Activated CD4-positive, alpha-beta T cell treated with anti-CD3 and anti-CD28 coated beads, Interleukin-2, amount 10 ng/mL, durations not matched to agents 24 days and 14 days (primary cell): ENCODE measurements around the gene PRKG1. TPM values are rescaled to one million over a fixed set of nuclear protein-coding genes. Genes with fewer than 3 reads are reported as not detected.

Experiments
- DNase-seq: peaks from one replicate; pipeline ENCODE4 v3.0.0; 2022
- H3K27ac Mint-ChIP-seq: one replicate; pipeline ENCODE4 v1.8.0; 2022; ENCODE audit warnings: mild to moderate bottlenecking, mixed read lengths
- H3K27me3 Mint-ChIP-seq: one replicate; pipeline ENCODE4 v1.8.0; 2022; ENCODE audit warnings: mixed read lengths
- H3K36me3 Mint-ChIP-seq: one replicate; pipeline ENCODE4 v1.8.0; 2022; ENCODE audit warnings: low read depth, mild to moderate bottlenecking, mixed read lengths
- H3K4me1 Mint-ChIP-seq: one replicate; pipeline ENCODE4 v1.8.0; 2021; ENCODE audit warnings: mixed read lengths
- H3K4me3 Mint-ChIP-seq: one replicate; pipeline ENCODE4 v1.8.0; 2022; ENCODE audit warnings: mild to moderate bottlenecking, moderate library complexity, mixed read lengths
- H3K9me3 Mint-ChIP-seq: one replicate; pipeline ENCODE4 v1.8.0; 2021; ENCODE audit warnings: mixed read lengths
- intact Hi-C: fragments of 100-400 bp; cut with micrococcal nuclease; formaldehyde crosslinking; loops from one replicate; pipeline ENCODE4 v1.15.1; 2023
- total RNA-seq: library from RNA; stranded (reverse); gene quantifications from 2 replicates; pipeline ENCODE4 v1.2.3, GENCODE V29; 2022

The PRKG1 gene
- total RNA-seq, 1 donor from 2014 or later = not detected

DNA sequence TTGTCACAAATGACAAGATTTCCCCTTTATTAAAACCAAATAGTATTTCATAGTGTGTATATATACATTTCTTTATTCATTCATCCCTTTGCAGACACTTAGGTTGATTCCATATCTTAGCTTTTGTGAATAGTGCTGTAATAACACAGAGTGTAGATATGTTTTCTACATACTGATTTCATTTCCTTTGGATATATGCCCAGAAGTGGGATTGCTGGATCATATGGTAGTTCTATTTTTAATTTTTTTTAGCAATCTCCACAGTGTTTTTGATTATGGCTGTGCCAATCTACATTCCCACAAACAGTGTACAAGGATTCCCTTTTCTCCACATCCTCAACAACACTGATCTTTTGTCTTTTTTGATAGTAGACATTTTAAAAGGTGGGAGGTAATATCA is 578.7 kb downstream of the PRKG1 start:
- Mint-ChIP-seq H3K27ac (no peak overlapping the region), H3K36me3 (no peaks in the 10 kb centered on the region), H3K27me3 (peaks cover 7% of the 10 kb centered on the region), H3K4me1 (no peaks in the 10 kb centered on the region), H3K9me3 (no peaks in the 10 kb centered on the region), H3K4me3 (no peak overlapping the region)
- no peak for DNase-seq
- intact Hi-C loops = no loop called here

DNA sequence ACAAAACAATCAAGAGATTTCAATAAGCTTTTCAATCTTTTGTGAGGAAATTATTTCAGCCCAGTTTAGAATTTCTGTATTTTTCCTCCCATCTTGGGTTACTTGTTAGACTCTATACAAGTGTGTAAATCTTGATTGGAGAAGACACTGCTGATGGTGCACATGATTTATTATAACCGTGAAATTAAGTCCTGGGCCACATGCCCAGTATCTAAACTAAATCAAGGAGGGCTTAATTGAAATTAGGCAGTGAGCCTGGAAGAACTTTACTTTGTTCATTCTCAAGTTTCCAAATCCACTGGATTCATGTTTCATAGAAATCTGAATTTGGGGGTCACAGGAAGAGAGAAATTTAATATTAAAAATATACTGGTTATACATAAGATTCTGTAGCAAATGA is 580.6 kb downstream of the PRKG1 start:
- no peaks in the 10 kb centered on the region for H3K9me3 Mint-ChIP-seq
- no peak overlapping the region for H3K4me3 Mint-ChIP-seq
- no peak overlapping the region for H3K27ac Mint-ChIP-seq
- no peaks in the 10 kb centered on the region for H3K36me3 Mint-ChIP-seq
- H3K4me1 Mint-ChIP-seq = no peaks in the 10 kb centered on the region
- intact Hi-C loops = no loop called here
- no peak for DNase-seq
- peaks cover 7% of the 10 kb centered on the region for H3K27me3 Mint-ChIP-seq

DNA sequence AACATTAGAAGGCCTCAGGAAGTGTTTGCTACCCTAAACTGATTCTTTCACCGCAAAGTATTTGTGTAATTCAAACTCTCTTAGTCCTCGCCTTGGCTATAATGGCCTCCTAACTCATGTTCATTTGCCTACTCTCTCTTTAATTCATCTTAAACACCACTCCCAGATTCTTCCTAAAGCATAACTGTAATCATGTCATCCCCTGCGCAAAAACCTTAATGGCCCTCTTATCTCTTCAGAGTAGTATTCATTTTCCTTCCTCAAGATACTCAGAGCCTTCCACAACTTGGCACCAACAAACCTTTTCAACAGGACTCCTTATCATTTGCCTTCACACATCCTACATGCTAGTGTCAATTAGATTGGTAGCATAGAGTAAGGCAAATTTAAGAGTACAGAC is 582.2 kb downstream of the PRKG1 start:
- no peak for DNase-seq
- H3K4me1 Mint-ChIP-seq = no peaks in the 10 kb centered on the region
- no peak overlapping the region for H3K4me3 Mint-ChIP-seq
- H3K27ac Mint-ChIP-seq = no peak overlapping the region
- peaks cover 7% of the 10 kb centered on the region for H3K27me3 Mint-ChIP-seq
- intact Hi-C loops = no loop called here
- H3K9me3 Mint-ChIP-seq = no peaks in the 10 kb centered on the region
- H3K36me3 Mint-ChIP-seq = no peaks in the 10 kb centered on the region

DNA sequence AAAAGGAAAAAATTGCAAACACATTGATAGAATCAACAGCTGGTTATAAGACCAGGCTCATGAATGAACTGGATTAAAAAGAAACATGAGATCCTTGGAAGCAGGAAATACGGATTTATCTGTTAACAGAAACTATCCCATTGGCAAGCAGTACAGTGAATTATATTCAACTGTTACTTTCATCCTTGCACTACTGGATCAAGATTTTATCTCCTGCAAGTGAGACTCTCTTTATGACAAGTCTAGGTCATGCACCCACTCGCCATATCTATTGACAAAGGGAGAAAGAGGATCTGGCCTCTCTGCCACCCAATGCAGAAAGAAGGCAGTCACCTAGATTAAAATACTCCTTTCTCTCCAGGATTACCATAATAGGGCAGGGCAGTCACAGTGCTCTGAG is 583.7 kb downstream of the PRKG1 start:
- H3K4me1 Mint-ChIP-seq = no peaks in the 10 kb centered on the region
- H3K27me3 Mint-ChIP-seq = peaks cover 10% of the 10 kb centered on the region
- no peak for DNase-seq
- intact Hi-C loops = no loop called here
- H3K36me3 Mint-ChIP-seq = no peaks in the 10 kb centered on the region
- no peaks in the 10 kb centered on the region for H3K9me3 Mint-ChIP-seq
- no peak overlapping the region for H3K27ac Mint-ChIP-seq
- H3K4me3 Mint-ChIP-seq = no peak overlapping the region

DNA sequence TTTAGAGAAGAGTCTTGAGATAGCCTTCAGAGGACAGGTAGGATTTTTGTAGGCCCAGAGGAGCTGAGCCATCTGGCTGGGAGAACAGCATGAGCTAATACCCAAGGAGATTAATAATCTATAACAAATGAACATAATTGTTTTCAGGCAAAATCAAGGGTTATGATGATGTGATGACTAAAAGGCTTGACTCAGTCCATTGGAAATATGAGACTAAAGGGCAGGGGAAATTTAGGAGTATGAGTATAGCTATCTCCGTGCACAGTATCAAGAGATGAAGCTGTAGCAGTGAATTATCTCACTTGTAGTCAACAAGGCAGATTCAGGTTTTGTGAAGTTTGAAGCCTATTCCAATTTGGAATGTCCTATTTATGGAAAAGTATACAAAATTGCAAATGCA is 585.1 kb downstream of the PRKG1 start:
- Mint-ChIP-seq H3K27me3 (peaks cover 8% of the 10 kb centered on the region), H3K27ac (no peak overlapping the region), H3K36me3 (no peaks in the 10 kb centered on the region), H3K4me3 (no peak overlapping the region), H3K9me3 (no peaks in the 10 kb centered on the region), H3K4me1 (no peaks in the 10 kb centered on the region)
- intact Hi-C loops = no loop called here
- DNase-seq = no peak

DNA sequence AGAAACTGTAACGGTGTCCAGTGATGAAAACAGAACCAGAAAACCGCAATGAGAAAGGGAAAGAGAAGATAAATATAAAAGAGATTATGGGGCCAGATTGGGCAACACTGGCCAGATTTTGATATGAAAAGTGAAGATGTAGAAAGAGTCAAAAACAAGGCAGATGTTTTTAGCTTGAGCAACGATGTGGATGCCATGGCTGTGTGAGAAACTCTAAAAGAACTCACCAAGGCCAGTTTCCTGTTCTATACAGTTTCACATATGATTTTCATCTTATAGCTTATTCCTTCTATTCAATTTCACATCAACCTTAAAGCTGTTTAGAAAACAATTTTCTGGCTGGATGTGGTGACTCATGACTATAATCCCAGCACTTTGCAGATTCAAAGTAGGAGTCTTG is 588.8 kb downstream of the PRKG1 start:
- no peaks in the 10 kb centered on the region for H3K36me3 Mint-ChIP-seq
- no peak overlapping the region for H3K4me3 Mint-ChIP-seq
- H3K27me3 Mint-ChIP-seq = peaks cover 18% of the 10 kb centered on the region
- no peak overlapping the region for H3K27ac Mint-ChIP-seq
- no peaks in the 10 kb centered on the region for H3K9me3 Mint-ChIP-seq
- no peak for DNase-seq
- no peaks in the 10 kb centered on the region for H3K4me1 Mint-ChIP-seq
- intact Hi-C loops = no loop called here

DNA sequence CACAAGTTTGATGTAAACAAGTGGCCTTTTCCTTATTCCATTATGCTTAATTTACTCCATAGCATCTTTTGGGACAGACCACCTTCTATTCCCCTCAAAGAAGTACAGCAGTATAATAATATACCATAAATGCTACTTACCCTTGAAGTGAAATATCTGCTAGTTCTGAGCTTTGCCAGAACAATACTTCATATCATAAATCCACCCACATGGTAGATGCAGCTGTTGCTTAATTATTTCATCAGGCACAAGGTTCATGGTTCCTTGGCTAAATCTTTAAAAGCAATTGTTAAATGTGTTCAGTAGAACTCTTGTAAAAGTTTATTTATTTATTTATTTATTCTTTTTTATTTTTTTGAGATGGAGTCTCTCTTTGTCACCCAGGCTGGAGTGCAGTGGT is 592.2 kb downstream of the PRKG1 start:
- Mint-ChIP-seq H3K9me3 (no peaks in the 10 kb centered on the region), H3K27me3 (peaks cover 22% of the 10 kb centered on the region), H3K4me3 (no peak overlapping the region), H3K36me3 (no peaks in the 10 kb centered on the region), H3K4me1 (no peaks in the 10 kb centered on the region), H3K27ac (no peak overlapping the region)
- DNase-seq = no peak
- intact Hi-C loops = no loop called here

DNA sequence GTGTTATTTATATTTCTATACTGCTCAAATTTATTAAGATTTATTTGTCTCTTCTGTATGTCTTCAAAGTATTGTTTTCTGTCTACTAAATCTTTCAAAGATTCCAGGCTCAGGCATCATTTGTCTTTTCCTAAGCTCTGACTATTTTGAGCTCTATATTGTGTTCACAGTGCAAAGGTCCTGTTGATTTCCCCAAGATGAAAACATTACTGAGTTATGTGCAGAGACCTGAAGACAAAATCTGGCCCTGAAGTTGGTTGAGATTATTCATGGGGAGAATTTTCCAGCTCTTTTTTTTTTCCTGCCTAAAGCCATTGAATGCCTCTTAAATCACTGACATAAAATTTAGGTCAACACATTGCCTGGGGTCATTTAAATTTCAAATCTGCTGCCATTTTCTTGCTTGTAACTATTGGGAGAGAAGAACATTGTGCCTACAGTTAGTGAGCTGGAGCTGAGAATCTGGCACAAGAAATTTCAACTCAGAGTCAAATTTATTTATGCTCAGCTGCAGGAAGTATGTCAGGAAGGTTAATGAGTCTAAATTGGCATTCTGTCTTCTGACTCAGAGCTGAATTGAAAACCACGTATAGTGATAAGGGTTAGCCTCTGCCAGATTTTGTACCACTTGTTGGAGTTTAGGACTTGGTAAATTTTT is 593.5 kb downstream of the PRKG1 start:
- Mint-ChIP-seq H3K9me3 (peaks cover 4% of the 10 kb centered on the region), H3K4me3 (no peak overlapping the region), H3K27me3 (peaks cover 18% of the 10 kb centered on the region), H3K27ac (no peak overlapping the region), H3K4me1 (no peaks in the 10 kb centered on the region), H3K36me3 (no peaks in the 10 kb centered on the region)
- intact Hi-C loops = no loop called here
- DNase-seq = no peak

DNA sequence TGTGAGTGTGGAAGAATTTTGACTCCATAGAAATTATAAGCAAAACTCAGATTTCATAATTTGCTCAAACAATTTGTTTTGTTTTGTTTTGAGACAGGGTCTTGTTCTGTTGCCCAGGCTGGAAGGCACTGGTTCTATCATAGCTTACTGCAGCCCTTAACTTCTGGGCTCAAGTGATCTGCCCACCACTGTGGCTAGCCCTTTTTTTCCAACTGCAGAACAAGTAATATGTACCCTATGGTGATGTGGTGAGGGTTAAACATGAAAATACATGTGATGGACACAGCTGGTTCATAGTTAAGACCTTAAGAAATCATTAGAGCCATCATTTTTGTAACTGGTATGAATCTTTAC is 594.0 kb downstream of the PRKG1 start:
- intact Hi-C loops = no loop called here
- Mint-ChIP-seq H3K4me3 (no peak overlapping the region), H3K36me3 (no peaks in the 10 kb centered on the region), H3K9me3 (peaks cover 4% of the 10 kb centered on the region), H3K27me3 (peaks cover 18% of the 10 kb centered on the region), H3K4me1 (no peaks in the 10 kb centered on the region), H3K27ac (no peak overlapping the region)
- DNase-seq = no peak

DNA sequence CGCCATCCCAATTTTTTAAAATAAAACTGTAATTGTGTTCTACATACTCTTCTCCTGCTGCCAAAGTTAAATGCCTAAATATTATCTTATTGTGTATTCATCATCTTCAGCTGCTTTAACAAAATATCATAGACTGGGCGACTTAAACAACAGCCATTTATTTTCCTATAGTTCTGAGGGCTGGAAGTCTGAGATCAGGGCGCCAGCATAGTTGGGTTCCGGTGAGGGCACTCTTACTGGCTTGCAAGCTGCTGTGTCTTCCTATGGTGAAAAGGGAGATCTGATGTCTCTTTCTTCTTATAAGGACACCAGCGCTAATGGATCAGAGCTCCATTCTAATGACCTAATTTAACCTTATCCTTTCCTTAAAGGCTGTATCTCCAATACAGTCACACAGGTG is 594.8 kb downstream of the PRKG1 start:
- peaks cover 18% of the 10 kb centered on the region for H3K27me3 Mint-ChIP-seq
- H3K9me3 Mint-ChIP-seq = peaks cover 4% of the 10 kb centered on the region
- intact Hi-C loops = no loop called here
- H3K4me1 Mint-ChIP-seq = no peaks in the 10 kb centered on the region
- no peak overlapping the region for H3K27ac Mint-ChIP-seq
- no peak for DNase-seq
- no peaks in the 10 kb centered on the region for H3K36me3 Mint-ChIP-seq
- no peak overlapping the region for H3K4me3 Mint-ChIP-seq

DNA sequence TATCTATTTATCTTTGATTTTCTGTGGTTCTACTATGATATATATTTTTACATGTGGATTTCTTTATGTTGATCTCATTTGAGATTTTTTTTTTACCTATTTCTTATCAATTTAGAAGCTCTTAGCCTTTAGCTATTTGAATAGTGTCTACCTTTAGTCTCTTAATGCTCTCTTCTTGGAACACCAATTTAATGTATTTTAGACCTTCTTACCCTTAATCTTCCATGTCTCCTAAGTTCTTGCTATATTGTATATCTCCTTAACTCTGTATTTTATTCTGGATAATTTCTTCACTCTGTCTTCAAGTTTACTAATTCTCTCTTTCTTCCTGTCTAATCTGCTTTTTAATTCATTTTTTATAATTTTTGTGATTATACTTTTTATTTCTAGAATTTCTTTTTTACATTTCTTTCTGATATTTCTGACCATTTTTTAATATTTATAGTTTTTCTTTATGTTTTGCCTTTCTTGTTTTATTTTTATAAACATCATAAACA is 597.8 kb downstream of the PRKG1 start:
- H3K9me3 Mint-ChIP-seq = peaks cover 4% of the 10 kb centered on the region
- DNase-seq = no peak
- peaks cover 17% of the 10 kb centered on the region for H3K27me3 Mint-ChIP-seq
- H3K4me1 Mint-ChIP-seq = no peaks in the 10 kb centered on the region
- no peaks in the 10 kb centered on the region for H3K36me3 Mint-ChIP-seq
- no peak overlapping the region for H3K4me3 Mint-ChIP-seq
- no peak overlapping the region for H3K27ac Mint-ChIP-seq
- intact Hi-C loops = no loop called here

DNA sequence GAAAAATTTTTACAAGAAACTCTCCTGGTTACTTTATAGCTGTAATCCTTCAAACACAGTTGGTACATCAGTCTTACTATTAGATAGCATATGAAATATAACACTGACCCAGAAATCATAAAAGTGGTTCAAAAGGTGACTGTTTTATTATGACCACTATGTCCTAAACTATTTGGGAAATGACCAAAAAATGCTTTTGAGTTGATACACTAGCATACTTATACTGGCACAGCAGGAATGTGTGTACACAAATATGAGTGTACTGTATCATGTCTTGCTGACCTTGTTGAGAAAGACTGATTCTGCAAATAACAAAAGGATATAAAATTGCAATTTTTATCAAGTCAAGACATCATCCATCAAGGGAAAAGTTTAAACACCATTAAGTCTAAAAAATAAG is 600.8 kb downstream of the PRKG1 start:
- DNase-seq = no peak
- Mint-ChIP-seq H3K36me3 (no peaks in the 10 kb centered on the region), H3K27me3 (peaks cover 19% of the 10 kb centered on the region), H3K4me3 (no peak overlapping the region), H3K4me1 (no peaks in the 10 kb centered on the region), H3K9me3 (peaks cover 4% of the 10 kb centered on the region), H3K27ac (no peak overlapping the region)
- intact Hi-C loops = no loop called here

DNA sequence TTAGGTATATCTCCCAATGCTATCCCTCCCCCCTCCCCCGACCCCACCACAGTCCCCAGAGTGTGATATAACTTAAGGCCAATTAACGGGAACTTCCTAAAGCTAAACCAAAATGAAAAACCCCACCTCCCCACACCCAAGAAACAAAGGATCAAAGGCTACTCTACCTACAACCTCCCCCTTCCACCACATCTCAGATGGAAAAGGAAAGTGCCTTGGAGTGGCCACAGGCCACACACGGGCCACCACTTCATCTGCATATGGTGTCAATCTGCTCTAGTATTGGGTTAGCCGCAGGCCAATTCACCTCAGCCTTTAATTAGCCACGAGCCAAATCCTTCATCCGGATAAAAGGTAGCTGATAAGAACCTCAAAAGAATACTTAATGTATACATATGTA is 605.6 kb downstream of the PRKG1 start:
- Mint-ChIP-seq H3K4me3 (no peak overlapping the region), H3K27me3 (peaks cover 30% of the 10 kb centered on the region), H3K27ac (no peak overlapping the region), H3K36me3 (no peaks in the 10 kb centered on the region), H3K9me3 (no peaks in the 10 kb centered on the region), H3K4me1 (no peaks in the 10 kb centered on the region)
- intact Hi-C loops = no loop called here
- peak; percentile 28 for DNase-seq

DNA sequence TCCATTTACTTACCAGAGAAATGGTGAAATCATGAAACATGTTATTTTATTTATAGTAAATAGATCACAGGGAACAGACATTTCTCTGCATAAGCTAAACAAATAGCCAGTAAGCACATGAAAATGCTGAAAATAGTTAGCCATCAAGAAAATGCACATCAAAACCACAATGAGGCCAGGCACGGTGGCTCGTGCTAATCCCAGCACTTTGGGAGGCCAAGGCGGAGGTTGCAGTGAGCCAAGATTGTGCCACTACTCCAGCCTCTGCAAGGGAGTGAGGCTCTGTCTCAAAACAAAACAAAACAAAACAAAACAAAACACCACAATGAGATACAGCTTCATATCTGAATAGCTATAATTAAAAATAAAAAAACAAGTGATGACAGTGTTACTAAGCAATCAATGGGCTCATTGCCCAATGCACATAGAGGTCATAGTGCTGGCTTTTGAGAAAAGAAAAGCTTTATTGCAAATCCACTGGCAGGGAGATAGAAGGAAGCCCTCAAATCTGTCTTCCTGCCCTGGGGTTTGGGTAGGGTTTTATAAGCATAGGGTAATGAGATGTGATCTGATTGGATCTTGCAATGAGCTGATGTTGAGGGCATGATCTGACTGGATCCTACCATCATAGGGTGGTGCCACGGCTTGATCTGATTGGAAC is 608.9 kb downstream of the PRKG1 start:
- Mint-ChIP-seq H3K9me3 (no peaks in the 10 kb centered on the region), H3K27ac (no peak overlapping the region), H3K27me3 (peaks cover 19% of the 10 kb centered on the region), H3K36me3 (no peaks in the 10 kb centered on the region), H3K4me3 (no peak overlapping the region), H3K4me1 (no peaks in the 10 kb centered on the region)
- peak; percentile 34 for DNase-seq
- intact Hi-C loops = no loop called here

DNA sequence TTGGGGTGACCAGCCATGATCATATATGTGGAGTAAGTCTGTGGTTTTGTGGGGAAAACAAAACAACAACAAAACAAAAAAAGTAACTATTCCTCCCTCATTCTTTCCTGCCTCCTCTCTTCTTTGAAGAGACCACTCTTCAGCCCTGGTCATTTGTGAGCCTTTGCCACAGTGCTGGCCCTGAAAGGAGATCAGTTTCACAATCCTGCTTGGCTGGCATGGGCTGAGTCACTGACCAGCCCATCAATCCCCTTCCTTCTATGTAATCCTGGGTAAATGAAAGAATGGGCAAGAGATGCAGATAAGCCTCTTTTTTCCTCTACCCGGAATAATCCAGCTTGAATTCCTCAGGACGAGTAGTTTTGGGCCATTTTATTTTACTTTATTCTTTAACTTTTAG is 611.5 kb downstream of the PRKG1 start:
- intact Hi-C loops = no loop called here
- Mint-ChIP-seq H3K36me3 (no peaks in the 10 kb centered on the region), H3K27me3 (peaks cover 7% of the 10 kb centered on the region), H3K27ac (no peak overlapping the region), H3K4me3 (no peak overlapping the region), H3K4me1 (no peaks in the 10 kb centered on the region), H3K9me3 (peaks cover 4% of the 10 kb centered on the region)
- DNase-seq = peak; percentile 40
